Neural cell (in vitro differentiated cells): Measurements from ENCODE around the gene NFIB. TPM values are rescaled to one million over a fixed set of nuclear protein-coding genes. Genes with fewer than 3 reads are reported as not detected.

Source experiments
- H2AFZ ChIP-seq: fragments of 200-600, 300-800 bp; sonication (generic), shearing (Covaris generic); 2 replicates; pipeline ENCODE4 v1.6.0; 2014; ENCODE audit warnings: low read depth, mild to moderate bottlenecking, antibody characterized with exemption, low read length, moderate library complexity
- H3F3A ChIP-seq: fragments of 200-600 bp; shearing (Covaris generic); 2 replicates; pipeline ENCODE4 v1.6.1; 2016; ENCODE audit warnings: mild to moderate bottlenecking, moderate library complexity, mixed read lengths, antibody characterized with exemption, low read length; ENCODE audit not compliant: insufficient read depth, poor library complexity, severe bottlenecking
- H3K27ac ChIP-seq: fragments of 200-600, 300-800 bp; sonication (generic), shearing (Covaris generic); 2 replicates; pipeline ENCODE4 v1.5.1; 2014; ENCODE audit warnings: mild to moderate bottlenecking, low read length, moderate library complexity
- H3K27me3 ChIP-seq: fragments of 300-800, 200-600 bp; sonication (generic), shearing (Covaris generic); 2 replicates; pipeline ENCODE4 v1.6.0; 2014; ENCODE audit warnings: mild to moderate bottlenecking, low read depth, low read length, moderate library complexity; ENCODE audit not compliant: insufficient read depth
- H3K36me3 ChIP-seq: fragments of 300-800, 200-600 bp; sonication (generic), shearing (Covaris generic); 2 replicates; pipeline ENCODE4 v1.5.1; 2014; ENCODE audit warnings: mild to moderate bottlenecking, antibody characterized with exemption, low read length, moderate library complexity; ENCODE audit not compliant: insufficient read depth
- H3K4me2 ChIP-seq: fragments of 300-800, 200-600 bp; sonication (generic), shearing (Covaris generic); 2 replicates; pipeline ENCODE4 v1.6.0; 2014; ENCODE audit warnings: mild to moderate bottlenecking, low read length
- H3K4me3 ChIP-seq: fragments of 300-800, 200-600 bp; sonication (generic), shearing (Covaris generic); 2 replicates; pipeline ENCODE4 v1.5.1; 2014; ENCODE audit warnings: mild to moderate bottlenecking, low read length, moderate library complexity
- H3K79me2 ChIP-seq: fragments of 200-600 bp; shearing (Covaris generic); replicated peaks from 2 replicates; pipeline ENCODE4 v1.6.0; 2014; ENCODE audit warnings: mild to moderate bottlenecking, low read length, moderate library complexity; ENCODE audit not compliant: insufficient read depth
- H3K9ac ChIP-seq: fragments of 300-800, 200-600 bp; sonication (generic), shearing (Covaris generic); 2 replicates; pipeline ENCODE4 v1.6.1; 2016; ENCODE audit warnings: mild to moderate bottlenecking, low read length, mixed read lengths
- H3K9me2 ChIP-seq: fragments of 200-600 bp; shearing (Covaris generic); 2 replicates; pipeline ENCODE4 v1.6.1; 2016; ENCODE audit warnings: mild to moderate bottlenecking, low read length, mixed read lengths; ENCODE audit not compliant: insufficient read depth
- H3K9me3 ChIP-seq: fragments of 200-600, 300-800 bp; sonication (generic), shearing (Covaris generic); 2 replicates; pipeline ENCODE4 v1.6.1; 2016; ENCODE audit warnings: mild to moderate bottlenecking, mixed run types, low read length, moderate library complexity, mixed read lengths
- H4K20me1 ChIP-seq: fragments of 200-600 bp; shearing (Covaris generic); 2 replicates; pipeline ENCODE4 v1.6.1; 2016; ENCODE audit warnings: mild to moderate bottlenecking, mixed run types; ENCODE audit not compliant: insufficient read depth
- CTCF ChIP-seq: fragments of 450-650 bp; IDR thresholded peaks from 2 replicates; pipeline ENCODE4 v1.5.1; 2014; ENCODE audit warnings: antibody characterized with exemption, mild to moderate bottlenecking, moderate library complexity; ENCODE audit not compliant: poor library complexity, severe bottlenecking
- EP300 ChIP-seq: fragments of 450-650 bp; conservative IDR thresholded peaks from 2 replicates; pipeline ENCODE4 v1.6.1; 2014; ENCODE audit warnings: antibody characterized with exemption, mild to moderate bottlenecking, moderate library complexity; ENCODE audit not compliant: poor library complexity, severe bottlenecking
- EZH2 ChIP-seq: fragments of 200-600, 300-800 bp; shearing (Covaris generic), sonication (generic); IDR thresholded peaks from 2 replicates; pipeline ENCODE4 v1.6.1; 2014; ENCODE audit warnings: antibody characterized with exemption, low read length, borderline replicate concordance, mild to moderate bottlenecking; ENCODE audit not compliant: insufficient read depth, poor library complexity, severe bottlenecking
- MXI1 ChIP-seq: fragments of 450-650 bp; conservative IDR thresholded peaks from 2 replicates; pipeline ENCODE4 v1.6.1; 2014; ENCODE audit warnings: antibody characterized with exemption, mild to moderate bottlenecking; ENCODE audit not compliant: poor library complexity, severe bottlenecking
- POLR2AphosphoS5 ChIP-seq: IDR thresholded peaks from 2 replicates; pipeline ENCODE4 v1.6.1; 2012
- RAD21 ChIP-seq: fragments of 450-650 bp; conservative IDR thresholded peaks from 2 replicates; pipeline ENCODE4 v1.6.1; 2014; ENCODE audit warnings: antibody characterized with exemption, mild to moderate bottlenecking, moderate library complexity
- REST ChIP-seq: IDR thresholded peaks from 2 replicates; pipeline ENCODE4 v1.6.1; 2012; ENCODE audit warnings: borderline replicate concordance
- SMC3 ChIP-seq: fragments of 450-650 bp; conservative IDR thresholded peaks from 2 replicates; pipeline ENCODE4 v1.6.1; 2014; ENCODE audit warnings: antibody characterized with exemption, mild to moderate bottlenecking, moderate library complexity; ENCODE audit not compliant: poor library complexity
- TAF1 ChIP-seq: IDR thresholded peaks from 2 replicates; pipeline ENCODE4 v1.6.1; 2012; ENCODE audit warnings: low read depth
- polyA plus RNA-seq: library from polyadenylated mRNA; depleted of rRNA; stranded (reverse); fragments of >200 nt; gene quantifications from 2 replicates; pipeline ENCODE4 v1.2.3, GENCODE V29; 2014

NFIB gene
- polyA plus RNA-seq, 1 donor from 2014 or later: 0.73 TPM

- peaks cover 98% of the 10 kb centered on the region for H3K27me3 ChIP-seq
- H3K9ac ChIP-seq: no peak overlapping the region
These were observed 34.1 kb upstream of the NFIB start for GRCh38 chr9:14348123-14348372.

GRCh38 chr9:14347406-14348122 is 33.6 kb upstream of the NFIB start:
- no peak overlapping the region for H3K9ac ChIP-seq
- TF ChIP-seq SMC3 (peak; percentile 12), EP300 (no peak), CTCF (no peak), RAD21 (no peak), POLR2AphosphoS5 (no peak), MXI1 (peak; percentile 52), REST (no peak), TAF1 (no peak), EZH2 (peak; percentile 94)
- H3K79me2 ChIP-seq: no peaks in the 10 kb centered on the region
- H3K9me2 ChIP-seq: no peaks in the 10 kb centered on the region
- H3K4me2 ChIP-seq: peak overlapping the region; percentile 8
- H3K27me3 ChIP-seq: peaks cover 98% of the 10 kb centered on the region
- H3K4me3 ChIP-seq: peak overlapping the region; percentile 66
- no peaks in the 10 kb centered on the region for H4K20me1 ChIP-seq
- no peaks in the 10 kb centered on the region for H3F3A ChIP-seq
- no peak overlapping the region for H2AFZ ChIP-seq
- H3K36me3 ChIP-seq: no peaks in the 10 kb centered on the region
- no peaks in the 10 kb centered on the region for H3K9me3 ChIP-seq
- no peak overlapping the region for H3K27ac ChIP-seq

More at GRCh38 chr9:14348123-14348372, 34.1 kb upstream of the NFIB start:
- no peaks in the 10 kb centered on the region for H3K9me3 ChIP-seq
- no peaks in the 10 kb centered on the region for H3K79me2 ChIP-seq
- no peaks in the 10 kb centered on the region for H3K36me3 ChIP-seq
- TF ChIP-seq EZH2: no peak
- TF ChIP-seq SMC3: peak; percentile 2
- no peak for TF ChIP-seq EP300
- no peak for TF ChIP-seq RAD21
- peak; percentile 43 for TF ChIP-seq CTCF
- no peak for TF ChIP-seq POLR2AphosphoS5
- H3K9me2 ChIP-seq: no peaks in the 10 kb centered on the region
- H4K20me1 ChIP-seq: no peaks in the 10 kb centered on the region
- H3K27ac ChIP-seq: no peak overlapping the region
- no peak overlapping the region for H2AFZ ChIP-seq
- no peaks in the 10 kb centered on the region for H3F3A ChIP-seq
- H3K4me3 ChIP-seq: peak overlapping the region; percentile 66
- peak overlapping the region; percentile 8 for H3K4me2 ChIP-seq
